HEK293T (cell line): Measurements from ENCODE around the gene SULT1C2.

Experiments
- ARNT ChIP-seq: fragments of 450-650 bp; IDR thresholded peaks from 2 replicates; pipeline ENCODE4 v1.6.1; 2017; ENCODE audit warnings: mild to moderate bottlenecking
- FOXM1 ChIP-seq: fragments of 450-650 bp; IDR thresholded peaks from 2 replicates; pipeline ENCODE4 v1.6.1; 2017; ENCODE audit warnings: mild to moderate bottlenecking, borderline replicate concordance
- LEF1 ChIP-seq: fragments of 450-650 bp; IDR thresholded peaks from 2 replicates; pipeline ENCODE4 v1.6.1; 2017; ENCODE audit warnings: mild to moderate bottlenecking, borderline replicate concordance
- TARDBP ChIP-seq: fragments of 450-650 bp; IDR thresholded peaks from 2 replicates; pipeline ENCODE4 v1.6.1; 2016
- ZNF384 ChIP-seq: fragments of 450-650 bp; IDR thresholded peaks from 2 replicates; pipeline ENCODE4 v1.6.1; 2016

GRCh38 chr2:108263401-108263800, 25.3 kb upstream of the SULT1C2 start:
- TF ChIP-seq LEF1 (no peak), ZNF384 (no peak), FOXM1 (no peak), TARDBP (no peak), ARNT (no peak)
